22Rv1 (cell line): ENCODE measurements around the gene DNAI2.

Experiments used
- CTCF ChIP-seq: fragments of 450-650 bp; IDR thresholded peaks from 2 replicates; pipeline ENCODE4 v1.5.1; 2017; ENCODE audit warnings: mild to moderate bottlenecking
- ZFX ChIP-seq: fragments of 450-650 bp; IDR thresholded peaks from 2 replicates; pipeline ENCODE4 v1.6.1; 2017; ENCODE audit warnings: antibody characterized with exemption, borderline replicate concordance

GRCh38 chr17:74233937-74234336, 40.1 kb upstream of the DNAI2 start:
- TF ChIP-seq CTCF (no peak), ZFX (no peak)
